ENCODE data around the gene UVRAG.
A peak's percentile ranks its signal among the peaks of the same experiment; 100 is the strongest.
"Not testable (repeated sequence)": the region's sequence is repeated elsewhere in the genome, so short reads cannot be mapped to it uniquely, and the experiment has no call there.

The UVRAG gene

GRCh38 chr11:75979075-75979474 is 164.1 kb downstream of the UVRAG start:
- not testable (repeated sequence) for DNase-seq

- DNase-seq, result peak; percentile 15
Observed at GRCh38 chr11:75979479-75980027, 164.5 kb downstream of the UVRAG start.

GRCh38 chr11:75980031-75980430 is 165.0 kb downstream of the UVRAG start:
- no peak for DNase-seq

GRCh38 chr11:75981546-75981945 is 166.5 kb downstream of the UVRAG start:
- DNase-seq, result no peak

- DNase-seq, result no peak
Observed at GRCh38 chr11:75982309-75982708, 167.3 kb downstream of the UVRAG start.

GRCh38 chr11:75986966-75987365 is 172.0 kb downstream of the UVRAG start:
- DNase-seq, result no peak

GRCh38 chr11:75993126-75993525 is 178.1 kb downstream of the UVRAG start:
- no peak for DNase-seq

GRCh38 chr11:75994616-75995015 is 179.6 kb downstream of the UVRAG start:
- no peak for DNase-seq

- no peak for DNase-seq
Observed at GRCh38 chr11:75996523-75997442, 181.8 kb downstream of the UVRAG start.

GRCh38 chr11:76004400-76004799 is 189.4 kb downstream of the UVRAG start:
- DNase-seq, result no peak

GRCh38 chr11:76005756-76006155 is 190.7 kb downstream of the UVRAG start:
- no peak for DNase-seq

GRCh38 chr11:76007166-76007565 is 192.2 kb downstream of the UVRAG start:
- DNase-seq, result no peak

- no peak for DNase-seq
Observed at GRCh38 chr11:76008474-76008873, 193.5 kb downstream of the UVRAG start.

- no peak for DNase-seq
Observed at GRCh38 chr11:76010051-76010450, 195.0 kb downstream of the UVRAG start.

- no peak for DNase-seq
Observed at GRCh38 chr11:76013526-76013925, 198.5 kb downstream of the UVRAG start.

GRCh38 chr11:76023236-76024068 is 208.4 kb downstream of the UVRAG start:
- DNase-seq, result no peak

GRCh38 chr11:76025068-76025467 is 210.1 kb downstream of the UVRAG start:
- no peak for DNase-seq

- DNase-seq, result no peak
Observed at GRCh38 chr11:76025817-76026216, 210.8 kb downstream of the UVRAG start.

- DNase-seq, result no peak
Observed at GRCh38 chr11:76026281-76026680, 211.3 kb downstream of the UVRAG start.

GRCh38 chr11:76026862-76027261 is 211.9 kb downstream of the UVRAG start:
- no peak for DNase-seq

- DNase-seq, result no peak
Observed at GRCh38 chr11:76030286-76030685, 215.3 kb downstream of the UVRAG start.

GRCh38 chr11:76030968-76031590 is 216.1 kb downstream of the UVRAG start:
- DNase-seq, result no peak

- no peak for DNase-seq
Observed at GRCh38 chr11:76033699-76034098, 218.7 kb downstream of the UVRAG start.
